GM12874 (cell line): ENCODE results near the gene AGFG1.

Experiments
- CTCF ChIP-seq: IDR thresholded peaks from 2 replicates; pipeline ENCODE4 v1.5.1; 2011; ENCODE audit warnings: low read depth, mild to moderate bottlenecking, control low read depth, low read length, moderate library complexity; ENCODE audit not compliant: insufficient read depth

AGFG1 gene

GRCh38 chr2:227485429-227485828 lies 13.5 kb downstream of the AGFG1 start:
- TF ChIP-seq CTCF, result no peak

- TF ChIP-seq CTCF, result no peak
Observed at GRCh38 chr2:227486688-227487087, 14.7 kb downstream of the AGFG1 start.

- no peak for TF ChIP-seq CTCF
Observed at GRCh38 chr2:227488045-227488444, 16.1 kb downstream of the AGFG1 start.

GRCh38 chr2:227491386-227491785 lies 19.4 kb downstream of the AGFG1 start:
- TF ChIP-seq CTCF, result no peak

GRCh38 chr2:227493524-227493923 lies 21.6 kb downstream of the AGFG1 start:
- TF ChIP-seq CTCF, result no peak

GRCh38 chr2:227497158-227497557 lies 25.2 kb downstream of the AGFG1 start:
- no peak for TF ChIP-seq CTCF

- no peak for TF ChIP-seq CTCF
Observed at GRCh38 chr2:227499627-227500300, 27.8 kb downstream of the AGFG1 start.
